ENCODE results near the gene NFATC2.

NFATC2 gene

DNA sequence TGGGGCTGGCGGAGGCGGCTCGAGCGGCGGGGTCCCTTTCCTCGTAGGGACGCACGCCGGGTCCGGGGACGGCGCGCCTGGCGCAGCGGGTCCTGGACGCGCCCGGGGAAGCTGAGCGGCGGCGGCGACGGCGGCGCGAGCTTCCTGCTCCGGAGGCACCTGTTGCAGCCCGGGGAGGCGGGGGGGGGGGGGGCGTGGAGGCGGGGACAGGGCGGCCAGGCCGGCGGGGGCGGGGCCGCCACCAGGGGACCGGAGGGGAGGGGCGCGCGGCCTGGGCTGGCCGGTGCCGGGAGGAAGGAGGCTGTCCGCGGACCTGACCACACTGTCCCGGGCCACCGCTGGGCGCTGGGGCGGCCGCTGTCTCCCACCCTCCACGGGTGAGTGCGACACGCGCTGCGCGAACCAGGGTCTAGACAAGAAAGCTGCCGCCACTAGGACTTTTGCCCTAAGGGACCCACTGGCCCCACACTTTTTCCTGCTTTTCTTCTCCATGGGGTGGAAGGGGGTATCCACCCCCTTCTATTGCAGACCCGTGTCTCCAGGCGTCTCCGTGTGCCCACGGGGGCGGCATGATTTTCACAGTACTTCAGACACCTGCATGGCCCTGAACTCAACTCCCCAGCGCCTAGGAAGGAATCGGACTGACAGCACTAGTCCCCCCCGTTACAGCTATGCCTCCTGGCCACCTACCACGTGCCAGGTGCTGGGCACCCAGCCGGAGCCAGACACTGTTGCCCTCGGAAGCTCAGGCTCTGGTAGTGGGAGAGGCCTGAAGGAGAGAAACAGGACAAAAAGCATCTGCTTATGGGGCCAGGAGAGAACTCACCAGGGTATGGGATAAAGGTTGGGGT is at the start of gene NFATC2:
TSS of gene NFATC2 (minus strand) at position 149 of the 851 bp plus-strand sequence. CDS start 220 bp downstream, outside the sequence.
- DNase-seq (ENCODE audit: low spot score) (no peak), FAIRE-seq (no peak)

DNA sequence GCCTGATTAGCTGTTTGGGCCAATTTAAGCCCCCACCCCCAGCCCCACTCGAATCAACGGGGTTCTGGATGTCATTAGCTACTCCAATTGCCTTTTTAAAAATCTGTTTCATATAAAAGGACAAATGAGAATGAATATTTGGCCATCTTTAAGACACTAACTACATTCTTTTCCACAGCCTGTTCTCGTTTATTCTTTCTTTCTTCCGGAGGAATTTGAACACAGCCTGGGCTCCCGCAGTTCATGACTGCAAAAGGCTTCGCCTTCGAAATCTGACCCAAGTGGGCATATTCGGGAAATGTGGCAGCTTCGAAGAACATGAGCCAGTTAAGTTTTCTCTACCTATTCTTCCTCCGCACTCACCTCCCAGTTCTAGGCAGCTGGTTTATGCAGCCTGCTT is 49.4 kb upstream of the NFATC2 start:
- FAIRE-seq (no peak), DNase-seq (ENCODE audit: low spot score) (no peak)

DNA sequence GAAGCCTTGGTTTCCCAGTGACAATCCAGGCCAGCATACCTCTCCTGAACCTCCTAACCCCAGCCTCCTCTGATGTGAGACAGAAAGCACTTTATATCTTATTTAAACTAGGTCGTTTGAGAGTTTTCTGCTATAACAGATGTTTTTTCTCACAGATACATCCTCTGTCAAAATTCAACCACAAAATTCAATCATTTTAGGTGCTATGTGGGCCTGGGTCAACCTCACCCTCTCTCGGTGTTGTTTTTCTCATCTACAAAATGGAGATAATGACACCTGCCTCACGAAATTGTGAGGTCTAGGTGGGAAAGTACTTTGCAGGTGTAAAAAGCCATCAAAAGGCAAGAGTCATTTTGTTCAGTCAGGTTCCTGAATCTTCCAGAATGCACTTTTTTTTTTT is 46.2 kb upstream of the NFATC2 start:
- FAIRE-seq (no peak), DNase-seq (ENCODE audit: low spot score) (no peak)

DNA sequence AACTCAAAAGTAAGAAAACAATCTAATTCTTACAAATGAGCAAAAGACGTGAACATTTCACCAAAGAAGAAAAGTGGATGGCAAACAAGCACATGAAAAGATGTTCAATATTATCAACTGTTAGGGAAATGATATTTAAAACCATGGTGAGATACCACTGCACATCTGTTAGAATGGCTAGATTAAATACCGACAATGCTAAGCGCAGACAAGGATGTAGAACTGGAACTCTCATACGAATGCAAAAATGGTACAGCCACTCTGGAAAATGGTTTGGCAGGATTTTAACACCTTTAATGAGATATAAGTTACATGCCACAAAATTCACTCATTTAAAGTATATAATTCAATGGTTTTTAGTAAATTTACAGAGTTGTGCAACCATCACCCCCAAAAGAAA is 44.6 kb upstream of the NFATC2 start:
- FAIRE-seq (no peak), DNase-seq (ENCODE audit: low spot score) (no peak)

DNA sequence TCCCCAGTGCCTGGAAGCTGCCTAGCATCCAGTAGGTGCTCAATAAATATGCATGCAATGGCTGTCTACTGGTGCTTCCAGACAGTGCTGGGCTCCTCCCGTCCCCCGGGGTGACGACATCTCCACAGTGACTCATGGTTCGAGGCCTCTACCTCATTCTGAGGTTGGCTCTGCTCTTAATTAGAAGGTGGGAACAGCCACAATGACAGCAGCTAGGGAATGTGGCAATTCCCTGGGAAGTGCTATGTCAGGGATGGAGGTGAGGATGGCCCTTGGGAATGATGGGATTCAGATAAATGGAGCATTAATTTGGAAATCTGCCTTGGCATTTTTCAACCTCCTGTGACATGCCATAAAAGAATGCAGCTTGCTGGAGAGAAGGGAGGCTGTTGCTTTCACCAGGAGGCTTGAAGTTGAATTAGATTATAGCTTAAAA is 43.5 kb upstream of the NFATC2 start:
- FAIRE-seq (peak; percentile 90), DNase-seq (ENCODE audit: low spot score) (peak; percentile 94)

DNA sequence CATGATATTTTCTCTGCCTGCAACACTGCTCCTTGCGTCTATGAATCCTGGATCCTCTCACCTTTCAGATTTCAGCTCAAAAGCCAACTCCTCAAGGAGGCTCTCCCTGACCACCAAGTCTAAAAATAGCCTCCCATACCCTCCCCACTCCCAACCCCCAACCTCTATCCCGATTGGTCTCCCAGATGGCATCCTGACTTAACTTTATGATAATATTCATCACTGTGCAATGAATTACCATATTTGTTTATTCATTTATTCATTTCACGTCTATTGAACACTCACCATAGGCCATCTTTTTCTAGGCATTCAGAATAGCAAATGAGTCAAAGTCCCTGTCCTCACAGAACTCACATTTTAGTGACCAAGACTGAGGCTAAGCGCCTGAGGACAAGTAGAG is 42.6 kb upstream of the NFATC2 start:
- no peak for DNase-seq (ENCODE audit: low spot score)
- FAIRE-seq, result no peak

DNA sequence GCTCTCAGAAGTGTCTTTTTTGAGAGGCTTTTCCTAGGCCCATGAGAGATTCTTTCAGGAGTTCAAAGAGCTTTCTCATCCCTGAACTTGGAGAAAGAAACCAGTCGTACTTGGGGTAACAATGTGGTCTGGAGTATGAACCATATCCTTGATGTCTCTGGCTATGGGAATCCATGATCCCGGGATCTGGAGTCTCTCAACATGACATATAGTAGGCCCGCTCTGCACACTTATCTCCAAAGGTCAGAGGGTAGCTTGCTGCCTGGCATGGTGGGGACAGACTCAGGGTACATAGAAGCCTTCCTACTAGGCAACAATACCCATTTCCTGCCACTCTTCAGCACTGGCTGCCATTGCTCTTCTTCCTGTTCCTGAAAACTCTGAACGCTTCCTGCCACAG is 42.2 kb upstream of the NFATC2 start:
- FAIRE-seq, result no peak

DNA sequence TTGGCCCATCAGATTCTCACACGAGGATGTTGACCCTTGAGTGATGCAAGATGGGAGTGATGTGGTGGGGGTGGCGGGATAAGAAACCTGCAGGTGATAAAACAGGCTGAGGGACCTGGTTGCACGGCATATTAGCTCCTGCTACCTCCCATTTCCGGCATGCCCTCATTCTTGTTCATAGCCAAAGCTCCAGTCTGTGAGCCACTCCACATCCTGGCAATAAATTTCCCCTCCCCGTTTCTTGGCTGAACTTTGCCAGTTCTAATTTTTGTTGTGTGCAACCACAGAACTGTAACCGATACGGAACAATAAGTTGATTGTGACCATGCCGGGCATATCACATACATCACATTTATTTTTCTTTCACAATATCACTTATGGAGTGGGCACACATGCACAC is 41.6 kb upstream of the NFATC2 start:
- peak; percentile 46 for DNase-seq (ENCODE audit: low spot score)
- FAIRE-seq, result peak; percentile 55

More for the DNA sequence above, 42.2 kb upstream of the NFATC2 start:
- DNase-seq (ENCODE audit: low spot score), result no peak

DNA sequence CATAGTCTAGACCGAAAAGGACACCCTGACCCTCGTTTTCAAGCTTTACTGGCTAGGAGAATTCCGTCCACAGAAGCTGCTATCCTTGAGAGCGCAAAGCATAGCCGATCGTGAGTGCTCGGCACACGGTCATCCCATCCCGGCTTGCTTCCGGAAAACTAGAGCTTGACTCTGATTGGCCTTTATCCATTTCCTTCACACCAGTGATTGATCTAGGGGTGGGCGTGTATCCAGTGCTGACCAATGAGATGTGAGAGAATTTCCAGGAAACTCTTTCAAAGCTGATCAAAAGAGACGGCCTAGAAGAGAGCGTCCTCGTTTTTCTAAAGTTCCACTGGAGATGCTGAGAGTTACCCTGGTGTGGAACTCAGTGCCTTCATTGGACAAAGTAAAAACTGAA is 41.0 kb upstream of the NFATC2 start:
- no peak for DNase-seq (ENCODE audit: low spot score)
- peak; percentile 53 for FAIRE-seq

DNA sequence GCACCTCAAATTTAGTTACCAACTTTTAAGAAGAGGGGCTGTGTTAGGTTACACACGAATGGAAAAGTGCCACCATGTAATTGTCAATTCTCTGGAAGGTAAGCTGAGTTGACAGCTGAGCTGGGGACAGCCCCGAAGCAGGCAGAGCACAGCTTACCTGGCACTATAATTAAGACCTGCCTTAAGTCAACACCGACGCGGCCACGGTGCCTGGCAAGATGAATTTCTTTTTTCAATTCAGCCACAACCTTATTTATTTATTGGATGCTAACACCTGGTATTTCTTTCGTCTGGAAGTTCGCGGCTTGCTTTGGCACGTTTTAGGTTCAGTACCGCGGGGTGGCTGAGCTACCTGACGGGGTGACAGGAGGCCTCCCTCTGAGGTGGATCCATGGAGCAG is 40.6 kb upstream of the NFATC2 start:
- FAIRE-seq (peak; percentile 66), DNase-seq (ENCODE audit: low spot score) (no peak)

DNA sequence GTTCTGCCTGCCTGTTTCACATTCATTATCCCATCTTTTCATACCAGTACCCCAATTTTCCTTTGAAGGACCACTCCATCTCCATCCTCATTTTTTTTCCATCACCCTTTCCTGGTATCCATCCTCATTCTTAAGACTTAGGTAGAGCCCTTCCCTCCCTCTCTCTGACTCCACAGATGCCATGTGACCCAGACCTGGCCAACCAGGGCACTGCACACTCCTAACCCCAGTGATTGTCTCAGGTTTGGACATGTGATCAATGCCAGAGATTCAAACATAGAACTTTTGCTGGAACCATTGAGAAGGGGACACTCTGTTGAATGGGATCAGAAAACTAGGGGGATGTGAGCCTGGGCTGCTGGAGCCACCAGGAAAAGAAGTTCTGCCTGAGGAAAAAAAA is 39.1 kb upstream of the NFATC2 start:
- FAIRE-seq (no peak), DNase-seq (ENCODE audit: low spot score) (no peak)

DNA sequence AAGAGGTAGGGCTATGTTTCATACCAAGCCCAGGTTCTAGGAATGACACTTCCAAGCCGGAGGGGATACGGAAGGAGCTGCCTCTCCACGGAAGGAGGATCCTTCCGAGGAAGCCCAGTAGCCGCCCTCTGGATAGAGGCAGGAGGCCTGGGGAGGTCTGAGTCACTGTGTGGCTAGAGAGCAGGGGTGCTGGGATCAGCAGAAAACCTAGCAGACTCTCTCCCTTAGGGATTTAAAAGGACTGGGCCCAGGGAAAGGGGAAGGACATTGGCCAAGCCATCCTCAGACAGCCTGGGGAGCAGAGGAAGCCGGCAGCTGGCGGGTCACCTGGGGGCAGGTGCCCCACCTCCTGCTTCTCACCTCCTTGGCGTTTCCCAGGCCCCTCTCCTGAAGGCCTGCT is 36.6 kb upstream of the NFATC2 start:
- peak; percentile 90 for DNase-seq (ENCODE audit: low spot score)
- FAIRE-seq, result no peak

DNA sequence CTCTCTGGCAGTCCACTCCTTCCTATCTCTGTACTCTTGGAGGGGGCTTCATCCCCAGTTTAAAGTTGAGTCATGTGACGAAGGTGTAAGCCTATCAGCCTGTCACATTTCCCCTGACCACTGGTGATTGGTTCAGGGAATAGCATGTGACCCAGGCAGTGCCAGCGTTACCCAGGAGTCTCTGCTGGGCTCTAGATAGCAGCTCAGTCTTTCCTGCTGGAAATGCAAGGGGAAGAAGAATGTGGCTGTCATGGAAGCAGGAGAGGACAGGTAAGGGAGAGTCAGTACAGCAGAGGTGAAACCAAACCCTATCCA is 35.6 kb upstream of the NFATC2 start:
- no peak for DNase-seq (ENCODE audit: low spot score)
- FAIRE-seq, result no peak

DNA sequence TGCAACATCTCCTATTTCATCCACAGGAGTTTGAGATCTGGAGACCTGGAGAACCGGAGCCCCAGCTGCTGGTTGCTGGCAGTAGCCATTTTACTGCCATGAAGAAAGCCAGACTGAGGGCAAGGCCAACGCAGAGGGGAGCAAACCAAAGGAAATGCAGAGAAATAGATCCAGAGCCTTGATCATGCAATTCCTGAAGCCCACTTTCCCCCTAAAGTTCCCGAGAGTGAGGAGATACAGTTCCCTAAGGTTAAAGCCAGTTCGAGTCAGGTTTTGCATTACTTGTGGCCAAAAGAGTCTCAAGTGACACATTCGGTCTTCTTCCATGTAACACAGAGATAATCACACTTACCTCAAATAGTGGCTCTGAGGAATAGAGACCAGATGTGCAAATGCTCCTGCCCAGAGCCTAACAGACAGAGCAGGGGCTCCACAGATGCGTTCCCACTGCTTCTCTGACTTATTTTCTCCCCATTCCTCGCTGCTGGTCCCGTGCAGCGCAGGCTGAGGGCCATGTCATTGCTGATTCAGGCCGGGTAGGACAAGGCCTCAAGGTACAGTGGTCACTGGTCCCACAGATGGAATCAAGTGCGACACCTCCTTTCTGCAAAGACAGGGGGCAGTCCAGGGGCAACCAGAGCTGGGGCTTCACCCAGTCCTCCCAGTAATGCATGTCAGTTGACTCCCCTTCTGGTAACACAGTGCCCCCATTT is 35.1 kb upstream of the NFATC2 start:
- DNase-seq (ENCODE audit: low spot score) (no peak), FAIRE-seq (peak; percentile 23)

DNA sequence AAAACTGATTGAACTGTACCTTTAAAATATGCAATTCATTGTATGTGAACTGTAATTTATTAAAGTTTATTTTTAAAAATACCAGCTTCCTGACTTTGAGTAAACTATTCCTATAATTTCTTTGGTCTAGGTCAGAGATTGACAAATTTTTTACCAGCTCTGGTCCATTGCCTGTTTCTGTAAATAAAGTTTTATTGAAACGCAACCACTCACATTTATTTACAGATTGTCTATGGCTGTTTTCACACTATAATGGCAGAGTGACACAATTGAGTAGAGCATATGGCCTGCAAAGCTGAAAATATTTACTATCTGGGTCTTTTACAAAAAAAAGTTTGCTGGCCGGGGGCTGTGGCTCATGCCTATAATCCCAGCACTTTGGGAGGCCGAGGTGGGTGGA is 33.0 kb upstream of the NFATC2 start:
- DNase-seq (ENCODE audit: low spot score) (no peak), FAIRE-seq (no peak)

DNA sequence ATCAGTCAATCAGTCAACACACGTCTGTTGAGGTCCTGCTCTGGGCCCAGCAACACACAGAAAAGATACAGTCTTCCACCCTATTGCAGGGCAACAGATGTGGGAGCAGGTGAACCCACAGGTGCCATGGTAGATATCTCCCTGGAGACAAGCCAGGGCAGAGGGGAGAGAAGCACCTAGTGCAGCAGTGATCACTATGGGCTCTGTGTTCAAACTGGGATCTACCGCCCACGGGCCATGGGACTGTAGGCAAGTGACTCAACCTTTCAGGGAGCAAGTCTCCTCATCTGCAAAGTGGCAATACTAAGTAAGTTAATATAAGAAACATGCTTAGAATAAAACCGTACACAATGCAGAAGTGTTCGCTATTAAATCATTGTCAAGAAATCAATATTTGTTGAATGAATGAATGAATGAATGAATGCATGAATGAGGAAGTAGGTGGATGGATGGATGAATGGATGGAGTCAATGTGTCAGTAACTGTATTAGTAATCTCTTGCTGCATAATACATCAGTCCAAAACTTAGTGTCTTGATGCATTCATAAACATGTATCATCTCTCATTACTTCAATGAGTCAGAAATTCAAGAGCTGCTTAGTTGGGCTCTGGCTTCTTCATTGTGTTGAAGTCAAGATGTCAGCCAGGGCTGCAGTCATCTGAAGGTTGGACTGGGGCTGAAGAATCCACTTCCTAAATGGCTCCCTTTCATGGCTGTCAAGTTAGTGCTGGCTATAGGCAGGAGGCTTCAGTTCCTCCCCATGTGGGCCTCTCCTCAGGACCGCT is 31.9 kb upstream of the NFATC2 start:
- no peak for DNase-seq (ENCODE audit: low spot score)
- no peak for FAIRE-seq

DNA sequence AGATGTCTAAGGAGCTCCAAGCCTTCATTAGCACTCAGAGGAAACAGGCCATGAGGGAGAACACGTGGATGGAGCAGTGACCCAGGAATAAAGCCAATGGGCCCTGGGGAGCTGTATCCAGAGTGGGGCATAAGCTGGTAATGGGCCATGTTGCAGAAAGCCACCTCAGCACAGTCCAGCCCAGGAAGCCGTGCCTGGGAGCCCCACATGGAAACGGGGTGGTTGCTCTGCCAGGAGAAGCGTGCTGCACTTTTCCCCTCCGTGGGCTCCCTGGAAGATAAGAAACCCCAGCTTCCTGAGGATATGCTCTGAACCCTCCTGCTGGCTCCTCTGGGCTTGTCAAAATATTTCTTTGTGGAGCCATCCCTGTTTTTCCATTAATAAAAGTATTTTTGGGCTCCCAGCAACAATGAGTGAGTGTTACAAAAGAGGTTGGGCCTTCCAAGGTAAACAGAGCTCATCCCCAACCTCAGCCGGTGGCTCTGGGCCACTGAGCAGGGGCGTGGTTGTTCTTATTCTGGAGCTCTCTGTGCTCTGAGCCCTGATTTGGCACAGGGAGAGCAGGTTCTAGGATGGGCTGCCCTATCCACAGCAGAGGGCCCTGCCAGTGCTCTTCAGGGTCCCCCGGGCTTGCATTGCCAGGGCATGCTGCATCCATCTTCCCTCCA is 31.2 kb upstream of the NFATC2 start:
- FAIRE-seq (no peak), DNase-seq (ENCODE audit: low spot score) (no peak)

DNA sequence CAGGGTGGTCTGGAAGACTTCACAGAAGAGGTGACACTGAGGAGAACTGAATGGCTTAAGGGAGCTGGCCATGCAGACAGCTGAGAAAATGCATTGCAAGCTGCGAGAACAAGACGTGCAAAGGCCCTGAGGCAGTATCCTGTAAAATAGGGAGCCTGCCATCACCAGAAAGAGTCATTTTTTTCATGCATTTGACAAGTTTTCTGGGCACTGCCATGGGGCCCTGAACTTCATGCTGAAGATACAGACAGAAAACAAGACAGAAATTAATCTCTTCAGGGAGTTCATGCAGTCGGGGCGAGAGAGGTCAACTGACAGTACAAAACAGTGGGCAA is 28.9 kb upstream of the NFATC2 start:
- DNase-seq (ENCODE audit: low spot score) (no peak), FAIRE-seq (no peak)

DNA sequence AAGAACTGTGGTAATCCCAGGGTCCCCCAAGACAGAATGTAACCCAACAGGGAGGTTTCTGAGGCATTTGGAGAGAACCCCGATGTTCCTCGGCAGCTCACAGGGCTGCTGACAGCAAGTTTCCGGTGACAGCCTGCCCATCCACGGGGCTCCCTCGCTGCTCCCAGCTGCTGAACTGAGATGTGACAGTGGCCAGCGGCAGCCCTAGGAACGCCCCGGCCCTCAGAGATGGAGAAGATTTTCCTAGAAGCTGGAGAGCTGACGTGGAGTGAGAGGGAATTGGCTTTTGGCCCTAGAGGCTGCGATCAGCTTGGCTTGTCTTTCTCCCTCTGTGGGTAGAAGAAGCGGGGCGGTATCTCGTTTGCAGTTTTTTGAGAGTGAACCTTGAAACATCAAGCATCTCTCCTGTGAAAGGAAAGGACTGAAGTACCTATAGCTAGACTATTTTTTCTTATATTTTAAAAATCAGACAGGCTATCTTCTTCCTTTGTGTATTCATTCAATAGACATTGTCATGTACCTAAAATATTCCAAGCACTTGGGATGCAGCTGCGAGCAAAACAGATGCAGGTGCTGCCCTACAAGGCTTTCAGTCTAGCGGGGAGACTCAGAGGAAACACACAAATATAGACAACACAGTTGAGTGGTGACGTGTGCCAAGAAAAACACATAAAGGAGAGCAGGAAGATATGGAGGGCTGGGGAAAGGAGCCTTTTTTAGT is 28.4 kb upstream of the NFATC2 start:
- FAIRE-seq, result no peak
- DNase-seq (ENCODE audit: low spot score), result no peak

DNA sequence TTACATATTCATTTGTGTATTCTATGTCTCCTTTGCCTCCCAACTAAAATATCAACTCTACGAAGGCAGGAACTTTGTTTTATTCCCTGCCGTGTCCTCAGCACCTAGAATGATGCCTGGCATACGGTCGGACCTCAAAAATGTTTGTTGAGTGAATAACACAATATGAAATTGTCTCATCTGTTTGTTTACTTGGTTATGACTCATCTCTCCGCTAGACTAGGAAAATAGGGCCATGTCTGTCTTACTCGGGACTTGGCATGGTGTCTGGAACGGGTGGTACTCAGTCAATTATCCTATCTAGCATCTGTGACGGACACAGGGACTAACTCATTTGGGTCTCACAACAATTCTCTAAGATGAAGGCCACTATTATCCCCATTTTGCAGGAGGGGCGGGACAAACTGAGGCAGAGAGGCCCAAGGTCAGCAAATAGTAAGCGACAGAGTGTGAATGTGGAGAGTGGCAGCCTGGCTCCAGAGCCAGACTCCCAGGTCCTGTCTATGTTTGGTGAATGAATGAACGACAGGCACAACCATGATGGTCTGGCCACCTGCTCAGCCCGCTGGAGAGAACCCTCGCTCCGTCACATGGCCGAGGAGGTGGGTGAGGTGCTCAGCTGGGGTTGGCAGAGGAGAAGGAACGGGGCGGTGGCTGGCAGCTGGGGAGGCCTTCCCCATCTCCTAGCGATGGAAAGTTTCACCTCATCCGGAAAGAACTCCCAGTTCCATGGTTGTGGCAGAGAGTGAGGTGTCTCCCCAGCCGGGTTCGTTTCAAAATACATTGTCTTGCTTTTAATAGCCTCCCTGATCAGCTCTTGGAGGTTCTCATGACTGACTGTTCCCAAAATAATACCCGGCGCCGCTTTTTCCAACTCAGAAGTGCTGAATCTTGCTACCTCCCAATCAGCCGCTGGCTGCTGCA is 27.6 kb upstream of the NFATC2 start:
- DNase-seq (ENCODE audit: low spot score) (peak; percentile 79), FAIRE-seq (peak; percentile 97)
